ENCODE results near the gene LLGL2. TPM values are rescaled to one million over a fixed set of nuclear protein-coding genes. Genes with fewer than 3 reads are reported as not detected.
"Not testable (repeated sequence)": the region's sequence is repeated elsewhere in the genome, so short reads cannot be mapped to it uniquely, and the experiment has no call there.

The LLGL2 gene
- total RNA-seq, result 82.1 TPM

DNA sequence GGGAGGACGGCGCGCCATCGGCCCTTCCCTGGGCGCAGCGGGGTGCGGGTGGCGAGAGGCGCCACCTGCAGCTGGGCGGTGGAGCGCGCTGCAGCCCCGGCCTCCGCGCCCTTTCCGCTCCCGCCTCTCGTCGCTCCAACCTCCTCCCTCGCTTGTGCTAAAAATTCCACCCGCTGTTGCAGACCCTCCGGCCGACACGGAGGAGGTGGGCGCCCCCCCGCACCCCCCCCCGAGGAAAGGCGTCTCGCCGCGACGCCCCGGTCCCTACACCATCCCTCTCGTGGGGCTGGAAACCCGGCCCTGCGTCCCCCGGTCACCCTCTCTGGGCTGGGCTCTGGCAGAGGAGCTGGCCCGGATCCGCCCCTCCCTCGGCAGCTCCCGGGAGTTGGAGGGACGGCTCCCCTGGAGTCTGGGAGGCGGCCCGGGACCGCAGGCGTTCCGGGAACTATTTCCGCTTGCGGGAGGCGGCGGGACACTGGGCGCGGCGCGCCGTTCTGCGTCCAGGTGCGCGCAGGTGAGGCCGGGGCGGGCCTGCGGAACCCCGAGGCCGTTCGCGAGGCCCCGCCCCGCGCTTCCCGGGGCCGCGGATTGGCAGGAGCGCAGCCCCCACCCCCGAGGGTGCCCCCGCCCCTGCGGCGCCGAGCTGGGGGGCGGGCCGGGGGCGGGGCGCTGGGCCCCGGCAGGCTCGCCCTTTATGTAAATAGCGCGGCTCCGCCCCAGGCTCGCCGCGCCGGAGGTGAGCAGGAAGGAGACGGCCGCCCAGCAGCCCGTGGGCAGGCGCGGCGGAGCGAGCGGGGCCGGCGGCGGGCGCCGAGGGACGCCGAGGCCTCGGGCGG, at the start of gene LLGL2:
Gene LLGL2, plus strand, starts transcription at position 728 of the 836 bp plus-strand sequence. CDS start 17,730 bp downstream, outside the sequence.
- ATAC-seq, result peak; percentile 94

GRCh38 chr17:75475851-75476250, 49.6 kb upstream of the LLGL2 start:
- no peak for ATAC-seq

- no peak for ATAC-seq
These were observed 49.2 kb upstream of the LLGL2 start for GRCh38 chr17:75476271-75476671.

DNA sequence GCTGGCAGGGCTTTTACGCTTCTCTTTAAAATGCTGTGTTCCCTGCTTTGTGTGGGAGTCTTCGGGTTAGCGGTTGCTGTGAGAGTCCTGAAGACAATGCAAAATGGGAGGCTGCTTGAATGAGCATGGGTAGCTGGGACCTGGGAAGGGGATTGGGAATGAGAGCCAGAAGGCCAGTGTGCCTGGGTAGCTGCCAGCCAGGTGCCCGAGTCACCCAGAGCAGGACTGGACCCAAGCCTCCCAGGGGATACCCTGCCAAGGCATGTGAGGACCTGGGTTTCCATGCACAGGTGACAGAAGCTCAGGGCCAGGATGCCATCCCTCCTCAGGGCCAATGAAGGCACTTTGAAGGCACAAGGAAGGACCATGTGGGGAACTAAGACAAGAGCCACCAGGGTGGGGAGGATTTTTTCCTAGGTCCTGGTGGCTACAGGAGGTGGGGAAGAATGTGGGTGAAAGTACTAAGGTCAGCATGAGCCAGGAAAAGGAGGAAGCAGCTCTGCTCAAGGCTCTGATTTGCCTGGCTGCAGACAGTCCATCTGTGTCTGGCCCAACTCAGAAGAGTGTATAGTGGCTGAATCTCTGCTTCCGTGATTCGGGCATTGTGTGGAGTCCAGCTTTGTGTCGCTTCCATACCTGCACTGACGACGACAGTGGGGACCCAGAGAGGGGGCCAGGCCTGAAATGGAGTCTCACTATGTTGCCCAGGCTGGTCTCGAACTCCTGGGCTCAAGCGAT, 48.6 kb upstream of the LLGL2 start:
- no peak for ATAC-seq

DNA sequence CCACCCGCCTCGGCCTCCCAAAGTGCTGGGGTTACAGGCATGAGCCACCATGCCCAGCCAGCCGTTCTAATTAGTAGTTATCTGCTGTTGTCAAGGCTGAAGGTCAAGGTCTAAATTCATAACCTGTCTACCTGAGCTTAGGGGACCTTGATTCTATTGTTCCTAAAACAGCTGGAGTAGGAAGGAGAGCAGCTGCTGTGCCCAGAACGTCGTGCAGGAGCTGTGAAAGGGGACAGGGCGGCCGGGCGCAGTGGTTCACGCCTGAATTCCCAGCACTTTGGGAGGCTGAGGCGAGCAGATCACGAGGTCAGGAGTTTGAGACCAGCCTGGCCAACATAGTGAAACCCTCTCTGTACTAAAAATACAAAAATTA, 48.0 kb upstream of the LLGL2 start:
- ATAC-seq, result not testable (repeated sequence)

DNA sequence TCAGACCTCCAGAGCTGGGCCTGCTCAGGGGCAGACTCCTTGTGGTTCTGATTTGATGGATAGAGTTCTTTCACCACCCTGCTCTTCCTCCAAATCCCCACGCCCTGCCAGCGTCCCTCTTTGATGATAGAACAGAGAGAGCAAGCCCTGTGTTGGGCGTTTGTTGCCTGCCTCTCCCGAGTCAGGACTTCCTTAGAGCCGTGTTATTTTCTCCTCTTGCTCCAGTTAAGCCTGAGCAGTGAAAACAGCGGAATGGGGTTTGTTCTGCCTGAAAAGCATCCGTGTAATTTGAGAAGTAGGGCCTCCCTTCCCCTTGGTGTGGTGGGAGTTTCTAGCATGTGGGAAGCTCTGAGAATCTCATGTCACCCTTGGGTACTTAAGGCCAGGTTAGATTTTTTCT, 47.0 kb upstream of the LLGL2 start:
- no peak for ATAC-seq

GRCh38 chr17:75480281-75480680, 45.2 kb upstream of the LLGL2 start:
- ATAC-seq, result no peak

DNA sequence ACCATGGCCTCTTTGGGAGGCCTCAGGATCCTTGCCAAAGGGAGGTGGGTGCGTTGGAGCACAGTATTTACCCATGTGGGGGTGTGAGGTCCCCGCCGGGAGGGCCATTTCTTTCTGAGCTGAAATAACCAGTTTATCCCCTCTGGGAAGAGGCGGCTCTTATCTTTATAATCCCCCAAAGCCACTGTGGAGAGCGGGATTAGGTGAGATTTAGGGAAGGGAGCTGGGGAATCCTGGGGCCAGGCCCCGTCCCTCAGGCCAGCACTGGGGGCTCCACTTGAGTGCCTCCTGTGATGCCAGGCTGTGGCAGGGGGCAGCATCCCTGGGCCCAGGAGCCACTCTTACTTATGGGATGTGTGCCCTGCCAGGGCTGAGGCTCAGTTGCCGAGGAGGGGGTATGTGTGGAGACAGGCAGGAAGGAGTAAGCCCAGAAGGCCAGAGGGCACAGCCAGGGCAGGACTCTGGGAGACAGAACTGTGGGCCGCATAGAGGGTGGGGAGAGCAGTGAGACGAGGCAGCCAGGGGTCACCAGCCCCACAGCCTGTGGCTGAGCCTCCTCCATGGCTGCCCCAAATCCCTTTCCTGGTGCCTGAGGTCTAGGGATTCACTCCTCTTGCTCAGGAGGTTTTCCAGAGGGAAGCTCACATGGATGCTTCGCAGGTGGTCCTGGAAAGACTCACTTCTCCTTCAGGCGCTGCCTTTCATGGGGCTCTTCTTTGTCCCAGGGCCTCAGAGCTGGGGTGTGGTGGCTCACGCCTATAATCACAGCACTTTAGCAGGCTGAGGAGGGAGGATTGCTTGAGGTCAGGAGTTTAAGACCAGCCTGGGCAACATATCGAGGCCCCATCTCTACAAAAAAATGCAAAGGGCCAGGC, 44.1 kb upstream of the LLGL2 start:
- no peak for ATAC-seq

DNA sequence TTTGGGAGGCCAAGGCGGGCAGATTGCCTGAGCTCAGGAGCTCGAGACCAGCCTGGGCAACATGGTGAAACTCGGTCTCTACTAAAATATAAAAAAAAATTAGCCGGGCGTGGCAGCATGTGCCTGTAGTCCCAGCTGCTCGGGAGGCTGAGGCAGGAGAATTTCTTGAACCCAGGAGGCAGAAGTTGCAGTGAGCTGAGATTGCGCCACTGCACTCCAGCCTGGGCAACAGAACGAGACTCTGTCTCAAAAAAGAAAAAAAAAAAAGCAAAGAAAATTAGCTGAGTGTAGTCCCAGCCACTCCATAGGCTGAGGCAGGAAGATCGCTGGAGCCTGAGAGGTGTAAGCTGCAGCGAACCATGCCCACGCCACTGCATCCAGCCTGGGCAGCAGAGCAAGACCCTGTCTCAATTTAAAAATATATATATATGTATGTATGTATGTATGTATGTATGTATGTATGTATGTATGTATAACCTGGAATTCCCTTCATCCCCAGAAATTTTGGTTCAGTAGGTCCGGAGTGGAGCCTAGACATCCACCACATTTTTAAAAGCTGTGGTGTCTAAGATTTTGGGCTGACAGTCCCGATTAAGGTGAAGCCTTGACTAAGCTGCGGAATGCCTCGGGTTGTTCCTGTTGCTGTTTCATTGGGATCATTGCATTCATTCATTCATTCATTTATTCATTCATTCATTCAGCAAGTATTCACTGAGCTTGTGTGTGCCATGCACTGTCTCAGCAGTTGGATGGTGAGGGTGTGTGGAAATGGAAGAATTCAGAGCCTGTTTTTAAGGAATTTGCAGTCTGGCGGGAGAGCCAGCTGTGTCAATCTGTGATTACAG, 43.2 kb upstream of the LLGL2 start:
- ATAC-seq, result no peak

DNA sequence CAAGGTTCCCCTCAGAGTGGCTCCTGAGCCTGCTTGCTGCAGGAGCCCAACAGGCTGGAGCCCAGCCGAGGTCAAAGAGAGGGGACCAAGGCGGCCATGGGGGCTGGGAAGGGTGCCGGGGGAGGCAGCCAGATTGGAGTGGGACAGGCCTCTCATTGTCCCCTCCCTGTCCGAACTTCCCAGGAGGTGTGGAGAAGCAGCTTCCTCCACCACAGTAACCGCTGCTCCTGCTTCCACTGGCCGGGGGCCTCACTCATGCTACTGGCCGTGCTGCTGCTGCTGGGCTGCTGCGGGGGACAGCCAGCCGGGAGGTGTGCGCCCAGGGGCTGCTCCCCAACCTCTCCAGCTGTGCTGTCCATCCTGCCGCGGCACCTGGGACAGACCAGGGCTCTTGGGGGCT, 39.8 kb upstream of the LLGL2 start:
- ATAC-seq, result no peak

DNA sequence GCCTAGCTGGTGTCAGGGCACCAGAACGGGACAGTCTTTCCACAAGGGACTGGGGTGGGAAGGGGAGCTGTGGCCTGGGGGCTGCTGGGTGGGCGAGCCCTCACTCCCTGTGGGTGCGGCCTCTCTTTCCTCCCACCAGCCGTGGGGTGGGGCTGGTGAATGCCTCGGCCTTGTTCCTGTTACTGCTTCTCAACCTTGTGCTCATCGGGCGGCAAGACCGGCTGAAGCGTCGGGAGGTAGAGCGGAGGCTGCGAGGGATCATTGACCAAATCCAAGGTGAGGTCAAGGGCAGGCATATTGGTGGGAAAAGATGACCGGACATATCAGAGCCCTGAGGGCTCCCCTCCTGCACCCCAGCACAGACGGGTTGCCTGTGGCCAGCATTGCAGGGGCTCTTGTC, 39.3 kb upstream of the LLGL2 start:
- no peak for ATAC-seq

GRCh38 chr17:75486951-75487350, 38.5 kb upstream of the LLGL2 start:
- no peak for ATAC-seq

DNA sequence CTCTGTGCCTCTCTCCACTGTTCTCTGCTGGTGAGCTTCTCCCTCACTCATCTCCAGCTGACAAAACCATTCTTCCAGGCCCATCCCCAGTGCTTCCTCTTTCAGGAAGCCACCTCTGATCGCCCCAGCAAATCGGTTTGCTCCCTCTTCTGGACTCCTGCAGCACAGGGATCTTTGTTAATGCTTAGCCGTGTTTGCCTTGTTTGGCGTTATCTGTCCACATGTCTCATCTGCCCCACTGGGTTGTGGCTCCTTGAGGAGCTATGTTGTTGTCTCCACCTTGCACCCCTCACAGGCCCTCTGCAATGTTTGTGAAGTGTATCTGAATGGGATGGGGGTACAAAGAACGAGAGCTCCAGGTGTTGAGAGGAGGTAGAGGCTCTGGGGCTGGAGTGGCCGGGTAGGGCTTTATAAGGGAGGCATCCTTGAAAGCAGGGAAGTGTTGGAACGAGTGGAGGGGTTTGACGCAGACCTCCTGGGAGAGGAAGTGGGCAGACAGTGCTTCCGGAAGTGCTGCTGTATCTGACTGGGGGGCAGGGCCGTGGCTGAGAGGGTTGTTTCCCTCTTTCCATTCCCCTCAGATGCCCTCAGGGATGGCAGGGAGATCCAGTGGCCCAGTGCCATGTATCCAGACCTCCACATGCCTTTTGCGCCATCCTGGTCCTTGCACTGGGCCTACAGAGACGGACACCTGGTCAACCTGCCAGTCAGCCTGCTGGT, 38.0 kb upstream of the LLGL2 start:
- ATAC-seq, result peak; percentile 17

GRCh38 chr17:75488693-75489510, 36.6 kb upstream of the LLGL2 start:
- no peak for ATAC-seq

GRCh38 chr17:75489511-75489955, 36.0 kb upstream of the LLGL2 start:
- no peak for ATAC-seq

DNA sequence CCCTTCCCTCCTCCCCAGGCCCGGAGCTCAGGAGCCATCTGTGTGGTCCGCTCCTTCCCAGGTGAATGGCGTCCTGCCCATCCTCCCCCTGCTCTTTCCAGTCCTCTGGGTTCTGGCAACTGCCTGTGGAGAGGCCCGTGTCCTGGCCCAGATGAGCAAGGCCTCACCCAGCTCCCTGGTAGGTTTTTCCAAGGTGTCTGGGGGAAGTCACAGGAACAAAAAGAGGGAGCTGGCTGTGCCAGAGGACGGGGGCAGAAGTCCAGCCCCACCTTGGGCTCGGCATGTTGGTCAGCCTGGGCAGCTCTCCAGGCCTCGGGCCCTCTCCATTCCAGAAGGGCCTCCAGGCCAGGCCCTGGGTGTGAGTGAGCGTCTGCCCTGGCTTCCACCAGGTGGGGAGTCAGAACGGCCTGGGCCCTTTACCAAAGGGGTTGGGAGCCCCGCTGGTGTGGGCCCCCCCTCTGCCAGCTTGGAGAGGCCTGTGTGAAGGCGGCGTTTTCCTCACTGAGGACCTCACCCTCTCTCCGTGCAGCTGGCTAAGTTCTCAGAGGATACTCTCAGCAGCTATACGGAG, 35.2 kb upstream of the LLGL2 start:
- ATAC-seq, result no peak

DNA sequence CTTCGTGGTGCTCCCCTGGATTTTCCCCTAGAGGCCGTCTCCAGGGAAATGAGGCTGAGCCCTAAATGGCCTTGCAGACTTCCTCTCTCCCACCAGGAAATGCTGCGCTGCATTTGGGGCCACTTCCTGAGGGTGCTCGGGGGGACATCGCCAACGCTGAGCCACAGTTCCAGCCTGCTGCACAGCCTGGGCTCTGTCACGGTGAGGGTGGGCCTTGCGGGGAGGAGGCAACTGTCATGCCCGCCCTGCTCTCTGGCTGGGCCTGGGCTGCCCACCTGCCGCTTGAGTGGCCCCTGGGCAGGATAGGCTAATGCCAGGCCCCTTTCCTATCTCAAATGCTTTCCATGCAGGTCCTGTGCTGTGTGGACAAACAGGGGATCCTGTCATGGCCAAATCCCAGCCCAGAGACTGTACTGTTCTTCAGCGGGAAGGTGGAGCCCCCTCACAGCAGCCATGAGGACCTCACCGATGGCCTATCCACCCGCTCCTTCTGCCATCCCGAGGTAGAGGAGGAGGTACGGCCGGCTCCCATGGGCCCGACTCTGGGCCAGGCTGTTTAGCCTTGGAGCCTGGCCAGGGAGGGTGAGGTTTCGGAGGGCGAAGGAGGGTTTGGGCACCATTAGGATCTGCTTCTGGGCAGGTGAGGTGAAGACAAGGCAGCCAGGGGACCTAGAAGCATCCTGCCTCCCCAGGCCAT, 34.4 kb upstream of the LLGL2 start:
- ATAC-seq, result no peak

GRCh38 chr17:75491680-75492079, 33.8 kb upstream of the LLGL2 start:
- ATAC-seq, result no peak

DNA sequence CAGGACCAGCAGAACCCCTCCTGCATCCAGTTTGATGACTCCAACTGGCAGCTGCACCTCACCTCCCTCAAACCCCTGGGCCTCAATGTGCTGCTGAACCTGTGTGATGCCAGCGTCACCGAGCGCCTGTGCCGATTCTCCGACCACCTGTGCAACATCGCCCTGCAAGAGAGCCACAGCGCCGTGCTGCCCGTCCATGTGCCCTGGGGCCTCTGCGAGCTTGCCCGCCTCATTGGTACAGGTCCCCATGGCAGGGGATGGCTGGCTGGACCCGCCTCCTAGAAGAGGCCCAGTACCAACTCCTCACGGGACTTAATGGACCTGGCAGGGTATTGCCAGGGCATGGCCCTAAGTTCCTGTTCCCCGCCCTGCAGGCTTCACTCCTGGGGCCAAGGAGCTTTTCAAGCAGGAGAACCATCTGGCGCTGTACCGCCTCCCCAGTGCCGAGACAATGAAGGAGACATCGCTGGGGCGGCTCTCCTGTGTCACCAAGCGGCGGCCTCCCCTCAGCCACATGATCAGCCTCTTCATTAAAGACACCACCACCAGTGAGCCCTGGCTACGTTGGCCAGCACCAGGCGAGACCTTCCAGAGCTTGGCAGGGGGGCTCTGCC, 32.8 kb upstream of the LLGL2 start:
- ATAC-seq, result no peak

Data from esophagus mucosa (tissue), 1 donor.